GM23248 (cell line): ENCODE data around the gene RPL21. TPM values are rescaled to one million over a fixed set of nuclear protein-coding genes. Genes with fewer than 3 reads are reported as not detected.

Experiments
- DNase-seq: peaks from one replicate; pipeline ENCODE4 v3.0.0-alpha.2; 2015
- H2AFZ ChIP-seq: fragments of 200-600 bp; sonication (generic); 2 replicates; pipeline ENCODE4 v1.6.1; 2016; ENCODE audit warnings: antibody characterized with exemption
- H3F3A ChIP-seq: fragments of 200-600 bp; sonication (generic); 2 replicates; pipeline ENCODE4 v1.6.1; 2016; ENCODE audit warnings: mild to moderate bottlenecking, antibody characterized with exemption, mixed run types; ENCODE audit not compliant: insufficient read depth
- H3K27ac ChIP-seq: fragments of 200-600 bp; sonication (generic); 2 replicates; pipeline ENCODE4 v1.5.1; 2016; ENCODE audit warnings: mild to moderate bottlenecking
- H3K27me3 ChIP-seq: fragments of 200-600 bp; sonication (generic); replicated peaks from 2 replicates; pipeline ENCODE4 v1.6.1; 2016; ENCODE audit warnings: mild to moderate bottlenecking; ENCODE audit not compliant: insufficient read depth
- H3K36me3 ChIP-seq: fragments of 200-600 bp; sonication (generic); 2 replicates; pipeline ENCODE4 v1.6.1; 2016; ENCODE audit warnings: low read depth, mild to moderate bottlenecking
- H3K4me1 ChIP-seq: fragments of 200-600 bp; sonication (generic); 2 replicates; pipeline ENCODE4 v1.6.1; 2016; ENCODE audit warnings: mild to moderate bottlenecking; ENCODE audit not compliant: insufficient read depth
- H3K4me2 ChIP-seq: fragments of 200-600 bp; sonication (generic); one replicate; pipeline ENCODE4 v1.6.1; 2016; ENCODE audit warnings: mild to moderate bottlenecking; ENCODE audit not compliant: unreplicated experiment
- H3K4me3 ChIP-seq: fragments of 200-600 bp; sonication (generic); 2 replicates; pipeline ENCODE4 v1.5.1; 2016; ENCODE audit warnings: mild to moderate bottlenecking
- H3K79me2 ChIP-seq: fragments of 200-600 bp; sonication (generic); 2 replicates; pipeline ENCODE4 v1.6.1; 2016; ENCODE audit warnings: mild to moderate bottlenecking; ENCODE audit not compliant: insufficient read depth
- H3K9ac ChIP-seq: fragments of 200-600 bp; sonication (generic); 2 replicates; pipeline ENCODE4 v1.6.1; 2016; ENCODE audit warnings: mild to moderate bottlenecking
- H3K9me2 ChIP-seq: fragments of 200-600 bp; sonication (generic); 2 replicates; pipeline ENCODE4 v1.6.1; 2016; ENCODE audit warnings: mixed run types, mild to moderate bottlenecking, moderate library complexity; ENCODE audit not compliant: insufficient read depth
- H3K9me3 ChIP-seq: fragments of 200-600 bp; sonication (generic); one replicate; pipeline ENCODE4 v1.6.1; 2017; ENCODE audit warnings: low read depth
- H4K20me1 ChIP-seq: fragments of 200-600 bp; sonication (generic); 2 replicates; pipeline ENCODE4 v1.6.0; 2016; ENCODE audit not compliant: insufficient read depth
- EZH2 ChIP-seq: fragments of 200-600 bp; sonication (generic); IDR thresholded peaks from 2 replicates; pipeline ENCODE4 v1.6.1; 2018; ENCODE audit warnings: antibody characterized with exemption, mild to moderate bottlenecking; ENCODE audit not compliant: insufficient read depth, poor library complexity, severe bottlenecking
- EZH2phosphoT487 ChIP-seq: fragments of 200-600 bp; sonication (generic); IDR thresholded peaks from 2 replicates; pipeline ENCODE4 v1.6.1; 2018; ENCODE audit warnings: antibody characterized with exemption, moderate library complexity, mild to moderate bottlenecking, low read depth; ENCODE audit not compliant: insufficient read depth
- WGBS, 2 experiments: methylation state at CpG; one replicate each; pipeline ENCODE4 v1.1.6; 2015 to 2017; ENCODE audit warnings: low lambda C conversion rate in 2 of 2, low coverage in 1 of 2; ENCODE audit errors: missing lambda C conversion rate in 2 of 2; 5-methylcytosine and 5-hydroxymethylcytosine counted together
- in situ Hi-C: fragments of 300-500 bp; cut with MboI; formaldehyde crosslinking; loops from 2 replicates; pipeline ENCODE4 v1.15.0; 2020
- polyA plus RNA-seq: library from polyadenylated mRNA; unstranded; fragments of >200 nt; fragmentation: Nextera tagmentation; extraction: Ambion mirVana; gene quantifications from 2 replicates; pipeline ENCODE4 v1.2.1, GENCODE V29; 2016
- small RNA-seq: library from RNA; depleted of rRNA; stranded (forward); fragments of <200 nt; gene quantifications from one replicate; pipeline ENCODE3, GENCODE V24; 2014; ENCODE audit warnings: low read depth, low replicate concordance
- total RNA-seq: library from RNA; depleted of rRNA; stranded (reverse); fragments of >200 nt; shearing (Covaris generic); gene quantifications from 2 replicates; pipeline ENCODE4 v1.2.3, GENCODE V29; 2014; rRNA removed

Gene RPL21
- total and polyA plus RNA-seq, 2 experiments from 2014 or later: 434 to 638 TPM

DNA sequence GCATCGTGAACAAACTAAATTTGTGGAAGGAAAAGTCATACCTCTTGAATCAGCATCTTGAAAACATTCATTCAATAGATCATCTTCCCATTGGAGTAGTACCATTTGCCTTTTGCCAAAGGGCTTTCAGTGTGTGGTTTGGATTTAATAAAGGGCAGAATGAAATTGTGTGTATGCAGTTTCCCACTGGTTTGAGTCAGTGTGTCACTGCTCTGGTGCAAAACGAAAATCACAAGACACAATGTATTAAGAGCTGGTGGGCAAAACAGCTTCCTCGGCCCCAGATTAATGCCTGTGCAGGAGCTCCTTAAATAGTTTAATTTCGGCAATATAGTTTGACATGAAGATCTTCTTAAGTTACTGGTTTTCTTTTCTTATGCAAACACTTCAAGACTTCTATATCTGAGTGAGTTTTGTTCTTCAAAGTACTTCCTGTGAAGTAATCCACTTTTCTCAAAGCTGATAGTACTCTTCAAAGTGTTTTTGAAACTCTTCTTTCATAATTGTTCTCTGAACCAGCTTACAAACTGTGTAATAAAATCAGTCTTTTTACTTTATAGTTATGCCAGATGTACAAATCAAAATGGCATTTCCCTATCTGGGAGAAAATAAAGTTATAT, 51.4 kb downstream of the RPL21 start:
- no peaks in the 10 kb centered on the region for H3K9me2 ChIP-seq
- H2AFZ ChIP-seq: no peak overlapping the region
- H3K27ac ChIP-seq: no peak overlapping the region
- in situ Hi-C loops: no loop called here
- H3F3A ChIP-seq: no peaks in the 10 kb centered on the region
- H3K9me3 ChIP-seq: no peaks in the 10 kb centered on the region
- TF ChIP-seq EZH2: no peak
- TF ChIP-seq EZH2phosphoT487: no peak
- no peaks in the 10 kb centered on the region for H4K20me1 ChIP-seq
- H3K4me3 ChIP-seq: no peak overlapping the region
- H3K27me3 ChIP-seq: peaks cover 21% of the 10 kb centered on the region
- no peaks in the 10 kb centered on the region for H3K4me1 ChIP-seq
- no peaks in the 10 kb centered on the region for H3K79me2 ChIP-seq
- DNase-seq: no peak
- WGBS, 2 experiments: 51 to 52% methylated on average over 4 of the region's 4 CpGs
- H3K4me2 ChIP-seq: no peak overlapping the region
- H3K9ac ChIP-seq: no peak overlapping the region
- H3K36me3 ChIP-seq: no peaks in the 10 kb centered on the region

DNA sequence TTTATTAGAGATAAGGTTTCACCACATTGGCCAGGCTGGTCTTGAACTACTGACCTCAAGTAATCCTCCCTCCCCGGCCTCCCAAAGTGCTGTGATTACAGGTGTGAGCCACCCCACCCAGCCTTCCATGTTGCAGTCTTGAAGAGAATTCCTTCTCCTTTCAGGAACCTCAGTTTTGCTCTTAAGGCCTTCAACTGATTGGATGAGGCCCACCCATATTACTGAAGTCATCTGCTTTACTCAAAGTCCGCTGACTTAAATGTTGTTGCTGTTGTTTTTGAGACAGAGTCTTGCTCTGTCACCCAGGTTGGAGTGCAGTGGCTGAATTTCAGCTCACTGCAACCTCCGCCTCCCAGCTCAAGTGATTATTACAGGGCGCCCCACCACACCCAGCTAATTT, 52.7 kb downstream of the RPL21 start:
- Histone ChIP-seq H3K9ac (no peak overlapping the region), H2AFZ (no peak overlapping the region), H3K79me2 (no peaks in the 10 kb centered on the region), H3K4me3 (no peak overlapping the region), H3K27me3 (peaks cover 11% of the 10 kb centered on the region), H3F3A (no peaks in the 10 kb centered on the region), H4K20me1 (no peaks in the 10 kb centered on the region), H3K4me1 (no peaks in the 10 kb centered on the region), H3K27ac (no peak overlapping the region), H3K36me3 (no peaks in the 10 kb centered on the region), H3K4me2 (no peak overlapping the region), H3K9me3 (no peaks in the 10 kb centered on the region), H3K9me2 (no peaks in the 10 kb centered on the region)
- in situ Hi-C loops: no loop called here
- WGBS, 2 experiments: 70 to 77% methylated on average over 4 of the region's 4 CpGs
- TF ChIP-seq EZH2phosphoT487 (no peak), EZH2 (no peak)
- no peak for DNase-seq

DNA sequence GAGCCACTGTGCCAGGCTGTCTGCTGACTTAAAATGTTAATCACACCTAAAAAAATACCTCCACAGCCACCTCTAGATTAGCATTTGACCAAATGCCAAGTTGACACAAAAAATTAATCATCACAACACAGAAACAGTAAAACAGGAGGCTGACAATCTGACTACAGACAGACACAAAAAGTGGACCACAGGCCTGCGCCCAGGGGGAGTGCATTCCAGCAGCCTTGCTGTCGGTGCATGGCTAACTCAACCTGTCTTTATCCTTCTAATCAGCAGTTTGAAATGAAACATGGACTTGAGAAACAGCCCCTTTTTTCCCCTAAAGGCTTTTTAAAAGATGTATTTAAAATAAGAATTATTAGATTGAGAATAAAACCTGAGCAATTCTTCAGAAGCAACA, 53.3 kb downstream of the RPL21 start:
- DNase-seq: no peak
- peaks cover 11% of the 10 kb centered on the region for H3K27me3 ChIP-seq
- H3K4me2 ChIP-seq: no peak overlapping the region
- H2AFZ ChIP-seq: no peak overlapping the region
- H3K4me1 ChIP-seq: no peaks in the 10 kb centered on the region
- H4K20me1 ChIP-seq: no peaks in the 10 kb centered on the region
- no peak overlapping the region for H3K27ac ChIP-seq
- H3K9me2 ChIP-seq: no peaks in the 10 kb centered on the region
- H3F3A ChIP-seq: no peaks in the 10 kb centered on the region
- H3K4me3 ChIP-seq: no peak overlapping the region
- H3K9me3 ChIP-seq: no peaks in the 10 kb centered on the region
- no peaks in the 10 kb centered on the region for H3K79me2 ChIP-seq
- in situ Hi-C loops: no loop called here
- no peak overlapping the region for H3K9ac ChIP-seq
- WGBS, 2 experiments: 54 to 58% methylated on average over 2 of the region's 2 CpGs
- TF ChIP-seq EZH2phosphoT487 (no peak), EZH2 (no peak)
- no peaks in the 10 kb centered on the region for H3K36me3 ChIP-seq

Small RNA genes lying within 50 kb of the gene (small RNA-seq; reads per million reads assigned to genes)
- gene SNORA27 (not detected), gene SNORD102 (not detected)

Other genes starting within 250 kb of the RPL21 start
- gene USP12, start 79.7 kb upstream of the RPL21 start, total RNA-seq: 18.9 and 21.8 TPM in 2 replicates
- 16.0 and 16.7 TPM in 2 replicates for gene USP12, start 79.7 kb upstream of the RPL21 start, polyA plus RNA-seq
- gene RASL11A, start 19.3 kb downstream of the RPL21 start, total RNA-seq: 1.1 and 1.6 TPM in 2 replicates
- 0.42 and 0.51 TPM in 2 replicates for gene RASL11A, start 19.3 kb downstream of the RPL21 start, polyA plus RNA-seq
- 59.9 and 86.2 TPM in 2 replicates for gene GTF3A, start 173.1 kb downstream of the RPL21 start, total RNA-seq
- 163 TPM in 2 replicates for gene GTF3A, start 173.1 kb downstream of the RPL21 start, polyA plus RNA-seq
- gene MTIF3, start 199.0 kb downstream of the RPL21 start, total RNA-seq: 38.2 and 40.7 TPM in 2 replicates
- gene MTIF3, start 199.0 kb downstream of the RPL21 start, polyA plus RNA-seq: 64.0 and 66.5 TPM in 2 replicates